H1 (cell line): ENCODE data around the gene THAP10. TPM values are rescaled to one million over a fixed set of nuclear protein-coding genes. Genes with fewer than 3 reads are reported as not detected.

ENCODE experiments used
- ASH2L ChIP-seq: fragments of 200-600, 300-600 bp; sonication (generic); IDR thresholded peaks from one replicate; pipeline ENCODE4 v1.7.1; 2017; ENCODE audit warnings: low read length
- ATF2 ChIP-seq: IDR thresholded peaks from 2 replicates; pipeline ENCODE4 v1.6.1; 2012; ENCODE audit warnings: low read length, inconsistent platforms
- BCL11A ChIP-seq, 2 experiments: IDR thresholded peaks; one replicate each; pipeline ENCODE4 v1.6.1; 2011; ENCODE audit warnings: low read depth in 2 of 2, low read length in 2 of 2, mild to moderate bottlenecking in 2 of 2
- EGR1 ChIP-seq: IDR thresholded peaks from 2 replicates; pipeline ENCODE4 v1.6.1; 2011; ENCODE audit warnings: low read depth, low read length, borderline replicate concordance
- NRF1 ChIP-seq: IDR thresholded peaks from 2 replicates; pipeline ENCODE4 v1.6.1; 2011; ENCODE audit warnings: mild to moderate bottlenecking, low read depth, low read length, improper control_type of control experiment
- SAP30 ChIP-seq: fragments of 300-600 bp; sonication (generic); IDR thresholded peaks from 2 replicates; pipeline ENCODE4 v1.7.1; 2012; ENCODE audit warnings: low read length, moderate library complexity, mild to moderate bottlenecking, inconsistent platforms; ENCODE audit not compliant: insufficient read depth, insufficient replicate concordance
- ZNF274 ChIP-seq: IDR thresholded peaks from 2 replicates; pipeline ENCODE4 v1.7.0; 2012; ENCODE audit warnings: low read length, borderline replicate concordance; ENCODE audit errors: extremely low read depth
- polyA plus RNA-seq, 7 experiments: library from polyadenylated mRNA; depleted of rRNA in 3 of 7; stranded (reverse) in 5 of 7; unstranded in 2 of 7; fragments of >200 nt in 5 of 7; fragments of 200-250 nt in 2 of 7; gene quantifications; 1 replicate in 5 of 7; 2 replicates in 1 of 7; 4 replicates in 1 of 7; pipeline versions ENCODE4 v1.2.1 to v1.2.3, GENCODE V29; 2011 to 2013; ENCODE audit warnings: missing spikeins in 2 of 7, mixed read lengths in 2 of 7
- total RNA-seq: library from RNA; stranded (reverse); fragmentation: NEBNext Ultra II Directional; extraction: Animal tissue kit (Norgen Biotek cat#: 25700); gene quantifications from 2 replicates; pipeline ENCODE4 v1.2.1, GENCODE V29; 2021

THAP10 gene
- total and polyA plus RNA-seq, 2 of the 8 experiments (the other 6 are each of a cell fraction or from before 2014, with no cell fraction given): 2.8 to 4.5 TPM

- TF ChIP-seq ATF2 (no peak), BCL11A (IDR thresholded peaks at IDR 0.05; ENCODE audit: low read depth in 2 of 2, low read length in 2 of 2) (no peak), ASH2L (no peak), ZNF274 (no peak), EGR1 (no peak), SAP30 (no peak), NRF1 (no peak)
Observed at GRCh38 chr15:70852501-70853317, 39.5 kb downstream of the THAP10 start (continued).
